Stimulated activated CD8-positive, alpha-beta memory T cell treated with anti-CD3 and anti-CD28 coated beads, Interleukin-4, amount 100 ng/mL, for 48 hours (primary cell): ENCODE results near the gene KAT6B.
"Not testable (repeated sequence)": the region's sequence is repeated elsewhere in the genome, so short reads cannot be mapped to it uniquely, and the experiment has no call there.

Experiments used
- DNase-seq: peaks from one replicate; pipeline ENCODE4 v3.0.0-alpha.2; 2020

KAT6B gene

DNA sequence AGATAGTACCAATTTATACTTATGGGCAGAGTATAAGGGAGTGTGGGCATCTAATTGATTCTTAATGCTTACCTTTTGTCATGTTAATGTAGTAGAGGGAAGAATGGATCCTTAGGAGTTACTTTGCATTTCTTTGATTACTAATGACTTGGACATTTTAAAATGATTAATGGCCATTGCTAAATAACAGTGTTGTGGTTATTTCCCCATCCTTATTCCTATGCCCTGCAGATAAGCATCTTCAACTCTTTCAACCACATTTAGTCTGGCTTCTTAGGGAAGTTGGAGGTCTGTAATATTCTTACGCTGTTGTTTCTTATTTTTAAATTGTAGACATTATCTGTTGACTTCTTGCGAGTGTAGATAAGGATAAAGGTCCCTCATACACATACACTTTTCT lies 37.2 kb downstream of the KAT6B start:
- DNase-seq, result no peak

- DNase-seq, result no peak
Observed at GRCh38 chr10:74867351-74867750, 41.0 kb downstream of the KAT6B start.

GRCh38 chr10:74868392-74868977 lies 42.1 kb downstream of the KAT6B start:
- no peak for DNase-seq

DNA sequence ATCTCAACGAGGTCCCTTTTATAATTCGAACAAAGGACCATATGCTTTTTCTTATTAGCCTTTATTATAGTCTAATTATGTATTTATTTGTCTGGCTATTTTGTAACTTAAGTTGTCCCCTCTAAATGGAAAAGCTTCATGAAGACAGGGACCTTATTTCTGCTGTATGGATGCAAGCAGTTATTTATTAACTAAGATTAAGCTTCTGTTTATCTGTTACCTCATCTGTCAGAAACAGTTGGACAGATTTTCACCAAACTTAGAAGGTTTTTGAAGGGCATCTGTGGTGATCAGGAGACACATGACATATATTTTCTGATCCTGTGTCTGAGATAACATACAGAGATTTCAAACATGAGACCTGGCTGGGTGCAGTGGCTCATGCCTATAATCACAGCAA lies 43.2 kb downstream of the KAT6B start:
- no peak for DNase-seq

DNA sequence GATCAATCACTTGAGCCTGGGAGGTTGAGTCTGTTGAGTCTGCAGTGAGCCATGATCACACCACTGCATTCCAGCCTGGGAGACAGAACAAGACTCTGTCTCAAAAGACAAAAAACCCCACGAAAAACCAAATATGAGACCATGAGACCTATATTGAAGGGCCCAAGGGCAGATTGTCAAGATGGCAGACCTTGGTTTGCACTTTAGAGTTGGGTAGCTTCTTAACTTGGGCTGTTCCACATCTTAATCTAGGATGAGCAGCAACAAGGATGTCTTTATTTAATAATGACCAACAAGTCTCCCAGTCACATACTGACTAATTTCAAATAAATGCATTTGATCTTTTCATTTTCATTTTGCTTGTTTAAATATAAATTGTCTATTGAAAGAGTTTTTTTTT lies 43.8 kb downstream of the KAT6B start:
- DNase-seq, result no peak

- no peak for DNase-seq
Observed at GRCh38 chr10:74871595-74872382, 45.4 kb downstream of the KAT6B start.

DNA sequence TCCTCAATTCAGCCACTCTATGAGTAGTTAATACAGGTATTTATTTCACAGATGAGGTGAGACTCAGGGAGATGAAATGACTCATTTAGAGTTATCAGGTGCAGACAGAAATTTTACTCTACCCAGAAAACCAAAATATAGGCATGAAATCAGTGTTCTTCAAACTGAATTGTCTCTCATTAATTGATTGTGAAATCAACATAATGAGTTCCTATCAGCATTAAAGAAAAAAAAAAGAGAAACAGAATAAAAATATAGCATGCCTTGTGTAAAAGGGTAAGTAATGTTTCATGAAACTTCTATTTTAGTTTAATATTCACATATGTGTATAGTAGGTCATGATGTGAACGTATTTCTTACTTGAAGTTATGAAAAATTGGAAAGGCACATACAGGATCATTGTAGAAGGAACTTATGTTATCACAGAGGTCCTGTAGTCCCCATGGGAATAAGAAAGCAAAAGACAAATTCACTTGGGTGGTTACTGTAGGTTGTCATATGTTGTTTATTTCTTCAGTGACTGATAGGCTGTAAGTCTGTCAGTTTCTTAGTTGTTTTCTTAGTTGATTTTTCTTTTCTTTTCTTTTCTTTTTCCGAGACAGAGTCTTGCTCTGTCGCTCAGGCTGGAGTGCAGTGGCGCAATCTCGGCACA lies 47.5 kb downstream of the KAT6B start:
- DNase-seq, result no peak

- DNase-seq, result no peak
Observed at GRCh38 chr10:74874649-74875048, 48.2 kb downstream of the KAT6B start.

- DNase-seq, result no peak
Observed at GRCh38 chr10:74875068-74875467, 48.7 kb downstream of the KAT6B start.

DNA sequence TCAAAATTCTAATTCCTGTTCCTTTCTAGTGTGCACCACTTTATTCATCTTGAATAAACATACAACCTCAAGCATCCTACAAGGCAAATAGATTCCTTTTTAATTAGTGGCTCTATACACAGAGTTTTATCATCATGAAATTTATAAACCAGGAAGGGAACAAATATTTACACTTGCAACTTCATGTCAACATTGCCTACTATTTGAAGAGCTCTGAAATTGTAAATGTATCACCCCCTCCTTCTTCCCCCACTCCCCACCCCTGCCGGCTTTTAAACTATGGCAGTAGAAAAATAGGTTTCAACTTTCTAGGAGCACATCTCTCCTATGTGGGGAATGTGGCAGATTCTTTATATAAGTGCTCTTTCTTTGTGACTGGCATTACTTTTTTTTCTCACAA lies 49.6 kb downstream of the KAT6B start:
- DNase-seq, result no peak

GRCh38 chr10:74877054-74877453 lies 50.7 kb downstream of the KAT6B start:
- not testable (repeated sequence) for DNase-seq

- DNase-seq, result no peak
Observed at GRCh38 chr10:74877898-74878297, 51.5 kb downstream of the KAT6B start.

DNA sequence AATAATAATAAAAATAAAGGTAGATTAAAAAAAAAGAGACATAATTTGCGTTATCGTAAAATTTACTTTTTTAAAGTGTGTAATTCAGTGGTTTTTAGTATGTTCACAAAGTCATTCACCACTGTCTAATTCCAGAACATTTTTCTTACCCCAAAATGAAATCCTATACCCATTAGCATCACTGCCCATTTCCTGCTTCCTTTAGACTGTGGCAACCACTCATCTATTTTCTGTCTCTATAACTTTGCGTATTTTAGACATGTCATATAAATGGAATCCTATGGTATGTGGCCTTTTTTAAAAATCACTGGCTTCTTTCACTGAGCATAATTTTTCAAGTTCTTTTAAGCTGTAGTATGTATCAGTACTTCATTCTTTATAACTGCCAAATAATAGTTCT lies 53.6 kb downstream of the KAT6B start:
- no peak for DNase-seq

DNA sequence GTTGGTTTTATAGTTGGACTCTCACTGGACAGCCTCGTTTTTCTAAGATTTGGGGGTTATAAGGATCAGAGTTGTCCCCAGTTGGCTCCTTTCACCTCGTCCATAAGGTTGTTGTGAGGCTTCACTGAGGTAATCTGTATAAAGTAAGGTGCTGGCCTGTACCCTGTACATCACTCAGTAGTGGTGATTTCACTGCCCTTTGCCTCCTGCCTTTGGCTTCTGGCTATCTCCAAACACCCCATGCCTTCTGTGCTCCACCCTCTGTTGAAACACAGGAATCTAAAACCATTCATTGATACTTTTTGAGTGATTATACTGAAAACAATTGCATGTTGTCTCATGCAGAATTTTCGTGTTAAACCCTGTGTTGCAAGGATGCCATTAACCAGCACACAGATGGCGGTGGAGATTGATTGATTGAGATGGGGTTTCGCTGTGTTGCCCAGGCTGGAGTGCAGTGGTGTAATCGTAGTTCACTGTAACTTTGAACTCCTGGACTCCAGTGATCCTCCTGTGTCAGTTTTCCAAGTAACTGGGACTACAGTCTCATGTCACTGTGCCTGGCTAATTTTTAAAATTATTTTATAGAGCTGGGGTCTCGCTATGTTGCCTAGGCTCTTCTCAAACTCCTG lies 55.0 kb downstream of the KAT6B start:
- no peak for DNase-seq

GRCh38 chr10:74882427-74882826 lies 56.0 kb downstream of the KAT6B start:
- DNase-seq, result no peak

- DNase-seq, result no peak
Observed at GRCh38 chr10:74882831-74883230, 56.4 kb downstream of the KAT6B start.

DNA sequence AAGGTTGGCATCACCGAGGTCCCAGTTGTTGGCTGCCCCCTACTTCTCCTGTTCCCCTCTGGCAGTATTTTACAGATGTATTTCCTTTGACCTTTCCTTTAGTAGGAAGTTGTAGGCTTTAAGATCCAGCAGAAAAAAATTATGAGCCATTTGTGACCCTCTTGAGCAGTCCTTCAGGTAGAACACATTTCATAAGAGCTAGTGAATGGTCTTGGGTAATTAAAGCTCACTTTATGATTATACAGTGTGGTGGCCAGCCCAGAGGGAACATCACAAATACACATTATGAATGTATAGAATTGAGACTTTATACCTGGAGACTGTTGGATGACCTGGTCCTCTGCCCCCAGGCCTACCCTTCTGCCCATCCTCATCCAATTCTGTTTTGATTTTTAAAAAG lies 57.0 kb downstream of the KAT6B start:
- DNase-seq, result no peak

DNA sequence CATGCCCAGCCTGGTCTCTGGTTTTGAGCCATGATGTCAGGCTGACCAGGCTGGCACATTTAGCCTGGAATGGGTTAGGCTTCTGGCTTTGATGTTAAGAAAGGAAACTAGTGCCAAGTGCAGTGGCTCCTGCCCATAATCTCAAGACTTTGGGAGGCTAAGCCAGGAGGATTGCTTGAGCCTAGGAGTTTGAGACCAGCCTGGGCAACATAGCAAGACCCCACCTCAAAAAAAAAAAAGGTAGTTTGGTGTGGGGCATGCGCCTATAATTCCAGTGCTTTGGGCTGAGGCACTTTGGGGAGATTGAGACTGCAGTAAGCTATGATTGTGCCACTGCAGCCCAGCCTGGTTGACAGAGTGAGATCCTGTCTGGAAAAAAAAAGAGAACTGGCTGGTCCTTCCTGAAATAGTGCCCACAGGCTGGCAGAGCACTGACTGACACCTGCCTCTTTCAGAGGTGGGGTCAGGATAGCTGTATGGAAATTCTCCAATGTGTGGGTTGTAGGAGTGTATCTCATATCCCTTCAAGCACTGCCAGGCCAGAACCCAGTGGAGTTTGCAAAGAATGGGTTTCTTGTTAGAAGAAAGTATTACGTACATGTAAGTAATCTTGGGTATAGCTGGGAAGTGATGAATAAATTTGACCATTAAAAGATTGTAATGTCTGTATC lies 61.3 kb downstream of the KAT6B start:
- DNase-seq, result no peak

GRCh38 chr10:74888962-74889661 lies 62.7 kb downstream of the KAT6B start:
- no peak for DNase-seq

DNA sequence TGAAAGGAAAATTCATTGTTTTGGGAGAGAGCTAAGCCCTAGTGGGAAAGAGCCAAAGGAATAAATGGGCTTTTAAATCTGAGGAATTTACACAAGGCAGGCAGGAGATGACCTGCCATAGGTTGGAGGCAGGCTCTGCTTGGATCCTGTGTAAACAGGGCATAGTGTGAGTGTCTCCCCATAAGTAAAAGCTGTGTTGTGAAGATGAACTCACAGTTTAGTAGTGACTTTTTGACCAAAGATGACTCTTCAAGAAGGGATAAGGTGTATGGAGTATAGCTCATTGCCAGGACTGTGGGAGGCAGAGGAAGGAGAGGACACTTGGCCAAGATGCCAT lies 63.2 kb downstream of the KAT6B start:
- no peak for DNase-seq

- no peak for DNase-seq
Observed at GRCh38 chr10:74890460-74890859, 64.1 kb downstream of the KAT6B start.

DNA sequence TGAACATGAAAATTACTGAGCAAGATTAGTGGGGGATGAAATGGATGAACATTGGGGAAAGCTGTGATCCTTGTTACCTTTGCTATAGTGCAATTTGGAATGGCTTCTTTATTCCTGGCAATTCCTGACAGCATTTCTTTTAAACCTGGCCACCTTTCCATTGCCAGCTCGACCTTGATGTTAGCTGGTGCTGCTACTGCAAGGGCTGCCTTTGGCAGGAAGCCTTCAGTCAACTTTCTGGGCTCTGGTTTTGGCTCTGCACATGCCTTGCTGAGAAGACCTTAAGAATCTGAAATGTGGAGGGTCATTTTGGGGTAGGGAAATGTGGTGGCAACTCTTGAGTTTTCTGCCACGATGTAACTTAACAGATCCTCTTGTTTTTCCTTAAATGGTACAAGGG lies 64.7 kb downstream of the KAT6B start:
- DNase-seq, result no peak

DNA sequence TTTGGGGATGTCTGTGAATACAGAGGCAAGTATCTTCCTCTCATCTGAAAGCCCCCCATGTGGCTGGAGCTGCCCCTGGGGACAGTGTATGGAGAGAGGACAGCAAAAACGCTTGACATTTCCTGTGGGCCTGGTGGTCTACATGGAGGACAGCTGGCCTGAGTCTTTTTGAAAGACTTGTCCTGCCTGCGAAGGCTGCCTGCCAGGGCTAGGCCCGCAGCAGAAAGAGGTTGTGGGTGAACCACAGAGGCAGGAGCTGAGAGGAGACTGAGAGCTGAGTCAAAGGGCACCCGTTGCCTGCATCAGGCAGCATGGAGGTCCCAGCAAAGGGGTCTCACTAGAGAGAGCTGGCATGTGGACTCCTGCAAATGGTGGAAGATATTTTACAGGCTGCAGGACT lies 66.4 kb downstream of the KAT6B start:
- no peak for DNase-seq
